ENCODE results near the gene SMTNL1. TPM values are rescaled to one million over a fixed set of nuclear protein-coding genes. Genes with fewer than 3 reads are reported as not detected.

Gene SMTNL1, protein sequence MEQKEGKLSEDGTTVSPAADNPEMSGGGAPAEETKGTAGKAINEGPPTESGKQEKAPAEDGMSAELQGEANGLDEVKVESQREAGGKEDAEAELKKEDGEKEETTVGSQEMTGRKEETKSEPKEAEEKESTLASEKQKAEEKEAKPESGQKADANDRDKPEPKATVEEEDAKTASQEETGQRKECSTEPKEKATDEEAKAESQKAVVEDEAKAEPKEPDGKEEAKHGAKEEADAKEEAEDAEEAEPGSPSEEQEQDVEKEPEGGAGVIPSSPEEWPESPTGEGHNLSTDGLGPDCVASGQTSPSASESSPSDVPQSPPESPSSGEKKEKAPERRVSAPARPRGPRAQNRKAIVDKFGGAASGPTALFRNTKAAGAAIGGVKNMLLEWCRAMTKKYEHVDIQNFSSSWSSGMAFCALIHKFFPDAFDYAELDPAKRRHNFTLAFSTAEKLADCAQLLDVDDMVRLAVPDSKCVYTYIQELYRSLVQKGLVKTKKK
- total RNA-seq, result not detected

DNA sequence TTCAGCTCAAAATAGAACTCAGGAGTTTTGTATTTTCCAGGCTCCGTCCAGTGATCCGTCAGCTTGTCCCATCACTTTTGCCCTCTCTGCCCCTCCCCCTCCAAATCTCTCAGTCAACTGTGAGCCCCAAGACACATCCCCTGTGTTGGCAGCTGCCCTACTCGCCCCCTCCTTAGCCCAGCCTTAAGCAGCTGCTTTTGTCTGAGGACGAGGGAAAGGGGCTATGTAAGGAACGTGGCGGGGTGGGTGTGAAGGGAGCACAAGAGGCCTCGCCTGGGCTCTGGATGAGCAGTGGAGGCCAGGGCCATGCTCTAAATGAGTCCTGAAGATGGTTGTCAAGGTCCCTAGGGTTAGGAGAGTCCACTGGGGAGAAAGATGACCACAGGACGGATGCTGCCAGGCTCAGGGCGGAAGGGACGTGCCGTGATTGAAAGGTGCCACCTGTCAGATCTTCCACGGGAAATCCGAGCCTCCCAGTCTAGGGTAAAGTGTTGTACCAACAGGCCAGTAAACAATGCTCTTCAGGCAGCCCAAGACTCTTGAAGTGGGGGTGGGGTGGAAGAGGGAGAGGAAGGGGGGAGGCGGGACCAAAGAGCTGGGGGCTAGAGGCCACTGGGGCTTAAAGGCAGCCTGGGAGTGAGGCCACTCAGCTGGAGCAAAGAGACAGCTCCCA, at the start of gene SMTNL1:
SMTNL1 (plus strand) TSS at position 649 of the 673 bp plus-strand sequence. CDS start 5,048 bp downstream, outside the sequence.
- TF ChIP-seq CTCF (IDR thresholded peaks at IDR 0.05; ENCODE audit: low read depth), result no peak

DNA sequence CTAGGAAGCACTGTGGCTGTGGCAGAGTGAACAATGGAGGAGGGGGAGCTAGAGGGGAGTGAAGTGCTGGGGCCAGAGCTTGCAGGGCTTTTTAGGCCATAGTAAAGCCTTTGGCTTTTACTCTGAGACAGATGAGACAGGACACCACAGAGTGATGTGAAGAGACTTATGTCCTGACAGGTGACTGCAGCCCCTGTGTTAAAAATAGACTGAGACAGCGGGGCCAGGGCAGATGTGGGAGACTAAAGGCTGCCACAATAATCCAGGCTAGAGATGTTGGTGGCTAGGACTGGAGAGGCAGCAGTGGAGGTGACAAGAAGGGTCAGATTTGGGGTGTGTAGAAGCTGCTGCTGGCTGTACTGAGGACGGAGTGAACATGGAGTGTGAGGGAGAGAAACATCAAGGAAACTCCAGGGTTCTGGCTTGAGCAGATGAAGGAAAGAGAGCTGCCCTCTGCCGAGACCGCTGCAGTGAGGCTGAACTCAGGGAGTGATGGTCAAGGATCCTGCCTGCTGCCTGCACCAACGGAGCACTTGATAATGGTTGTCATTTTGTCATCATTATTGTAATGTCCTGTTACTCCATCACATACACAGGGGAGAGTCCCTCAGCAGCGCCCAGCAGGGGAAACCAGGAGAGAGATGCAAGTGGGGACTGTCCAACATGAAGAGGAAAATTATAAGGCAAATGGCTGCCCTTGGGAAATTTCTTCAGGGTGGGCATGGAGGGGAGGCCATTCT, 49.3 kb upstream of the SMTNL1 start:
- no peak for TF ChIP-seq CTCF (IDR thresholded peaks at IDR 0.05; ENCODE audit: low read depth)

- no peak for TF ChIP-seq CTCF (IDR thresholded peaks at IDR 0.05; ENCODE audit: low read depth)
Measured at GRCh38 chr11:57490456-57491248, 46.7 kb upstream of the SMTNL1 start.

DNA sequence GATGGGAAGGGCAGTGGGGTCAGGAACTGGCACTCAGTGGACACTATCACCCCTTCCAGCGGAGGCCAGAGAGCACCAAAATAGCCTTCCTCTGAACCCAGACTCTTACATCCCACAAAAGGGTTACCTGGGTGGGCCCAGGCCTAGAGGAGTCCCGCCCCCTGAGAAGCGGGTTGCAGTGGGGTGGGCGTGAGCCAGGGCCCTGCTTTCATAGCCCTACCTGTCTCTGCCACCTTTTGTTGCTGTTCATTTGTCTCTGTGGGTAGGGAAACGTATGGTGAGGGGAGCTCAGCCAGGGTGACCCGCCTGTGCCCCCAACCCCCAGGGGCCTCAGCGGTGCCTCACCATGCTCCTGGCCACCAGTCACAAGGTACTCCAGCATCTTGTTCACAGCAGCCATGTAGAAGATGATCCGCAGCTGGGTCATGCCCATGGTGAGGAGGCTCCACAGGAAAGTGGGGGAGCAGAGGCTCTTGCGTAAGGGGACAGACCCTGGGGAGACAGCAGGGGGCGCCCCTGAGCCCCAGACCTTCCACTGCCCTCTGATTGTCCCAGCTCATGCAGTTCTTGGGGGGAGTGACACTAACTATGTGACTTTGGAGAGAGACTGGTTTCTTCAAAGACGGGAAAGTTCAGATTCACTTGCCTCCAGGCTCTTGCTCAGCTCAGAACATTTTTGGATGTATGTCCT, 45.9 kb upstream of the SMTNL1 start:
- no peak for TF ChIP-seq CTCF (IDR thresholded peaks at IDR 0.05; ENCODE audit: low read depth)

DNA sequence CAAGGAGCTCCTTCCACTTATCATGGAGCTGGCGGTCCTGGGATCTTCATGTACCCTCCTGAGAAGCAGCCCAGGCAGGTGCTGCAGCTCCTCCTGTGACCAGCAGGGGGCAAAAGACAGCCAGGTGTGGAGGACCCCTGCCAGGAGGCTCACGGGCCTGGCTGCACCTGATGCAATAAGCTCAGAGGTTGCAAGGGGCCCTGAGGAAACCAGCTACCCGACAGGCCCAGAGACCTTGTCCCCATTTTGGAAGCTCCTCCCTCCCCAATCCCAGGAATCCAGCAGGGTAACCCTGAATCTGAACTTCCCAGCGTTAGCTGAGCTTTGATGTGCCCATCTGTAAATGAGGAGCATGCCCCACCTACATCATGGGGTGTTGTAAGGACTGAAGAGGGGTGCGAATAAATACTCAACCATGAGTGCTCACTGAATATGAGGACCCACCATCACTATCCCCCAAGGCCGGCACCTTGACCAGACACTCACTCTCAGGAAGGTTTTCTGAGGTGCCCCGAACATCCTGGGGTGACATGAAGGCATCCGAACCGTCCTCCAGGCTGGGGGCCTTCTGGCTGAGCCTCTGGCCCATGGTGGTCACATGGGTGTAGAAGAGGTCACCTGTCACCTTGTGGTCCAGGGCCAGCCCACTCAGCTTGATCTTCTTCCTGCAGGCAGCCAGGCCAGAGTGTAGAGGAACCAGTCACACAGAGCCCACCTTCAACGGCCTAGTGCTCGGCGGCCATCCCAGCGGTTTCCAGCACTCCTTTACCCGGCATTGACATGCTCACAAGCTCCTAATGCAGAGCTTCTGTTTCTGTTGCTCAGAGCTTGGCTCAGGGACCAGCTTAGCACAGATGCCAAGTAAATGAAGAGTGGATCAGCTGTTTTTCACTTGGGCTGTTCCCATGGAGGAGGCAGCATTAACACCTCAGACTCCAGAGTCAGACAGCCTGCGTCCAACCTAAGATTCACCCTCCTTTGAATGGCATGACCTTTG, 43.6 kb upstream of the SMTNL1 start:
- TF ChIP-seq CTCF (IDR thresholded peaks at IDR 0.05; ENCODE audit: low read depth), result no peak
